Measurements from ENCODE around the gene LEAP2.

- TF ChIP-seq CTCF (conservative IDR thresholded peaks at IDR 0.05; ENCODE audit: low read depth, low read length) (no peak), SMC3 (IDR thresholded peaks at IDR 0.05; ENCODE audit: low read depth, low read length) (no peak), POLR2A (IDR thresholded peaks at IDR 0.05; ENCODE audit: low read depth, low read length) (no peak)
Measured at GRCh38 chr5:132890817-132891216, 17.3 kb downstream of the LEAP2 start.
